ENCODE results near the gene FLYWCH2.
"Not testable (repeated sequence)": the region's sequence is repeated elsewhere in the genome, so short reads cannot be mapped to it uniquely, and the experiment has no call there.

Gene FLYWCH2

GRCh38 chr16:2934450-2934849 lies 51.4 kb downstream of the FLYWCH2 start:
- DNase-seq (ENCODE audit: low read depth) = no peak
- TF ChIP-seq CTCF (conservative IDR thresholded peaks at IDR 0.05; ENCODE audit: low read depth, low read length) = no peak
- H3K4me3 ChIP-seq (ENCODE audit: low read depth, low read length) = no peak overlapping the region

- H3K4me3 ChIP-seq (ENCODE audit: low read depth, low read length) = no peak overlapping the region
- no peak for DNase-seq (ENCODE audit: low read depth)
- no peak for TF ChIP-seq CTCF (conservative IDR thresholded peaks at IDR 0.05; ENCODE audit: low read depth, low read length)
Observed at GRCh38 chr16:2936436-2937011, 53.5 kb downstream of the FLYWCH2 start.

- TF ChIP-seq CTCF (conservative IDR thresholded peaks at IDR 0.05; ENCODE audit: low read depth, low read length) = no peak
- H3K4me3 ChIP-seq (ENCODE audit: low read depth, low read length) = no peak overlapping the region
- DNase-seq (ENCODE audit: low read depth) = no peak
Observed at GRCh38 chr16:2937170-2937569, 54.2 kb downstream of the FLYWCH2 start.

GRCh38 chr16:2938206-2938605 lies 55.2 kb downstream of the FLYWCH2 start:
- no peak for DNase-seq (ENCODE audit: low read depth)
- no peak for TF ChIP-seq CTCF (conservative IDR thresholded peaks at IDR 0.05; ENCODE audit: low read depth, low read length)

GRCh38 chr16:2939968-2940367 lies 57.0 kb downstream of the FLYWCH2 start:
- H3K4me3 ChIP-seq (ENCODE audit: low read depth, low read length) = no peak overlapping the region
- no peak for DNase-seq (ENCODE audit: low read depth)
- no peak for TF ChIP-seq CTCF (conservative IDR thresholded peaks at IDR 0.05; ENCODE audit: low read depth, low read length)

More at GRCh38 chr16:2938206-2938605, 55.2 kb downstream of the FLYWCH2 start:
- H3K4me3 ChIP-seq (ENCODE audit: low read depth, low read length) = no peak overlapping the region

- no peak for DNase-seq (ENCODE audit: low read depth)
- H3K4me3 ChIP-seq (ENCODE audit: low read depth, low read length) = no peak overlapping the region
- TF ChIP-seq CTCF (conservative IDR thresholded peaks at IDR 0.05; ENCODE audit: low read depth, low read length) = no peak
Observed at GRCh38 chr16:2942045-2942444, 59.0 kb downstream of the FLYWCH2 start.

- DNase-seq (ENCODE audit: low read depth); H3K4me3 ChIP-seq (ENCODE audit: low read depth, low read length): not testable (repeated sequence)
Observed at GRCh38 chr16:2943716-2944115, 60.7 kb downstream of the FLYWCH2 start.
